Activated CD4-positive, alpha-beta T cell treated with anti-CD3 and anti-CD28 coated beads, Interleukin-2, Interleukin-6, amounts not matched to agents 100 ng/mL and 50 ng/mL, durations not matched to agents 16 hours and 8 hours (primary cell): ENCODE measurements around the gene SF3B3.

Experiments used
- DNase-seq: peaks from one replicate; pipeline ENCODE4 v3.0.0-alpha.2; 2020

The SF3B3 gene

GRCh38 chr16:70523743-70524398, at the start of gene SF3B3:
SF3B3 (plus strand) TSS chr16:70523816; CDS start chr16:70526657, 2,841 bp downstream.
- DNase-seq, result peak; percentile 76

DNA sequence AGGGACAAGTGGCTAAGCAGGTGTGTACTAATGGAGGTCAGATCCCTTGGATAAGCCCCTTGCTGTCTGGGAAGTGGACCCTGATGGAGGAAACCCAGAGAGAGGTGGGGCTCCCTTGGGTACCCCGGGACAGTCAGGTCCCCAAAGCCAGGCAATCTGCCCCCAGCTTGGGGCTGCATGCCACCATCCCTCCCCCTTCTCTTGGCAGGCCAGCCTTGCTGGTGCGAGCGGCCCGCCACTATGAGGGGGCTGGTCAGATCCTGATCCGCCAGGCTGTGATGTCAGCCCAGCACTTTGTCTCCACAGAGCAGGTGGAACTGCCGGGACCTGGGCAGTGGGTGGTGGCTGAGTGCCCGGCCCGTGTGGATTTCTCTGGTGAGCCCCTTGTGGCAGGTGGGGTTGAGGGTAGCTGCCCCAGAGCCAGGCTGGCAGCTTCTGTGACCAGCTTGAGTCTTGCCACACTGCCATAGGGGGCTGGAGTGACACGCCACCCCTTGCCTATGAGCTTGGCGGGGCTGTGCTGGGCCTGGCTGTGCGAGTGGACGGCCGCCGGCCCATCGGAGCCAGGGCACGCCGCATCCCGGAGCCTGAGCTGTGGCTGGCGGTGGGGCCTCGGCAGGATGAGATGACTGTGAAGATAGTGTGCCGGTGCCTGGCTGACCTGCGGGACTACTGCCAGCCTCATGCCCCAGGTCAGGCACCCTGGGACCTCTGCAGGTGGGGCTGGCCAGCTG, 49.1 kb upstream of the SF3B3 start:
- DNase-seq, result no peak

DNA sequence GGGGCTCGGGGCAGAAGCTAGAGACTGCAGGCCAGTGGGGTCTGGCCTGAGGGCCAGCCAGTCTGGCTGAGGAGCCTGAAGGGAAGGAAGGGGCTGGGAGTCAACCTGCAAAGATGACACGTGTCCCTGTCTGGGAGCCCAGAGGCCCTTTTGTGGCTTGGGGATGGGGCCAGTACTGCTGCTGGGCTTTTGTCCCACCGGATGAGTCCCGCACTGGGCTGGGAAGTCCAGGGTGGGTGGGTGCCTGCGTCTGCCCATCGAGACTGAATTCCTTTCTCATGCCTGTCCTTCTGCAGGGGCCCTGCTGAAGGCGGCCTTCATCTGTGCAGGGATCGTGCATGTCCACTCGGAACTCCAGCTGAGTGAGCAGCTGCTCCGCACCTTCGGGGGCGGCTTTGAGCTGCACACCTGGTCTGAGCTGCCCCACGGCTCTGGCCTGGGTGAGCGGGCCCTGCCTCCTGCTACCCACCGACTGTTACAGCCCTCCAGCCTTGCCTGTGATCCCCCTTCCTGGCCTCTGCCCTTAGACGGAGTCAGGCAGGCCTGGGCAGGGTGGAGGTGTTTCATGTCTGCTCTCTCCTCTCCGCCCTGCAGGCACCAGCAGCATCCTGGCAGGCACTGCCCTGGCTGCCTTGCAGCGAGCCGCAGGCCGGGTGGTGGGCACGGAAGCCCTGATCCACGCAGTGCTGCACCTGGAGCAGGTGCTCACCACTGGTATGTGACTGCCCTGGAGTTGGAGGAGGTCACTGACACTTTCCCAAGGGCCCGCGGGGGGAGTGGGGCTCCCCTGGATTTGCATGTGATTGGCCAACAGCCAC, 48.4 kb upstream of the SF3B3 start:
- DNase-seq, result no peak

DNA sequence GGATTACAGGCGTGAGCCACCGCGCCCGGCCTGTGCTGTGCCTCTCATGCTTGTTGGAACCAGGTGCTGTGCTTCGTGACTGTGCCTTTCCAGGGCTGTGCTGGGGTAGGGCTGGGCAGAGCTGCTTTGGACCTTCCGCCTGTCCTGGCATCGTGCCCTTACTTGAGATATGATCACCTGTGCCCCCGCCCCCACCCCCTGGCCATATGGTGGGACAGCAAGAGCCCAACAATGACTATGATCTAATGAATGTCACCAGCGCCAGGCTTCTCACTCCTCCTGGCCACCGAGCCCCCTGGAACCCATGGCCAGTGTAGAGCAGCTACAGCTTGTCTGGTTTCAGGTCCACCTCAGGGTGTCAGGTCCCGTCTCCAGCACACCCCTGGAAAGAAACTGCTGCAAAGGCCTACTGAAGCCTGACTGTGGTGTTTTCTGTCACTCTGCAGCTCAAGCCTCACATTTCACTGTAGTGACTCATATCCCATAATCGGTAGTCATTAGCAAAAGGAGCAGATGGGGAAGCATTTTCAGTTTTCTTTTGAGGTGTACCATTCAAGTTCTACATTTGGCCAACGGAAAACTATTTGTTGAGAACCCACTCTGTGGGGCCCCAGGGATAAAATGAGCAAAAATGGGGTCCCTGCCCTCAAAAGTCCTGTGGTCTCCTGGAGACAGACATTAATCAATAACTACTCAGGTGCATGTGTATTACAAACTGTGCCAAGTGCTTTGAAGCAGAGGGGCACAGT, 47.2 kb upstream of the SF3B3 start:
- DNase-seq, result peak; percentile 92

- no peak for DNase-seq
These were observed 45.4 kb upstream of the SF3B3 start for GRCh38 chr16:70478169-70478568.

DNA sequence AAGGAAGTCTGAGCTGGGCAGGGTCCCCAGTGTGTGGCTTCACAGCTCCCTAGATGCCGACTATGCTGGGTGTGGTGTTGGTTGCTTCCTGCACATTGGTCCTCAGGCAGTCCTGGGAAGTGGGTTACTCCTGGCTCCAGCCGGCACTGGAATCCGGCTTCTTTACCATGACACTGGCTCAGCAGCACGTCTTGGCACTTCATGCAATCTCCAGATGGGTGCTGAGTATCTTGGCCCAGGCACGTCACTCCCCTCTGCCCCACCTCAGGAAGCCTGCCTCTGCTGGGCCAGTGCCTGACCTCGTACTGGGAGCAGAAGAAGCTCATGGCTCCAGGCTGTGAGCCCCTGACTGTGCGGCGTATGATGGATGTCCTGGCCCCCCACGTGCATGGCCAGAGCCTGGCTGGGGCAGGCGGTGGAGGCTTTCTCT, 44.7 kb upstream of the SF3B3 start:
- DNase-seq, result no peak

GRCh38 chr16:70480127-70481105, 43.2 kb upstream of the SF3B3 start:
- DNase-seq, result no peak

GRCh38 chr16:70481929-70482536, 41.6 kb upstream of the SF3B3 start:
- no peak for DNase-seq

- DNase-seq, result no peak
These were observed 41.0 kb upstream of the SF3B3 start for GRCh38 chr16:70482624-70483023.

GRCh38 chr16:70483426-70483825, 40.2 kb upstream of the SF3B3 start:
- no peak for DNase-seq

GRCh38 chr16:70484867-70485266, 38.7 kb upstream of the SF3B3 start:
- no peak for DNase-seq

DNA sequence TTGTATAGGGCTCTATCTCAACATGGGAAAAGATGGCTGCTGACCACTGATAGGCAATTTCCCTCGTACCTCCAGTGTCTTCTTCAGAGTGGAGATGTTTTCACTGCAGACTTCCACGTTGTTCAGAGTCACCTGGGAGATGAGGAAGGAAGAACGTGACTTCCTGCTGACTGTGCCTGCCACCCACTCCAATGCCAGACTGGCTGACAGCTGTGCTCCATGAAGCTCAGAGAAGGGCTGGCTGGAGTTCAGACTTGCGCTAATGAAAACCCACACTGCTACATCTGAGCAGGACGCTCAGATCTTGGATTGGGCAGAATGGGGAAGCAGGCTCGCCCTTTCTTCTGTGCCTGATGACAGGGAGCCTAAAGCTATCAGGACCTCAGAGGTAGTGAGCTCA, 33.4 kb upstream of the SF3B3 start:
- no peak for DNase-seq

DNA sequence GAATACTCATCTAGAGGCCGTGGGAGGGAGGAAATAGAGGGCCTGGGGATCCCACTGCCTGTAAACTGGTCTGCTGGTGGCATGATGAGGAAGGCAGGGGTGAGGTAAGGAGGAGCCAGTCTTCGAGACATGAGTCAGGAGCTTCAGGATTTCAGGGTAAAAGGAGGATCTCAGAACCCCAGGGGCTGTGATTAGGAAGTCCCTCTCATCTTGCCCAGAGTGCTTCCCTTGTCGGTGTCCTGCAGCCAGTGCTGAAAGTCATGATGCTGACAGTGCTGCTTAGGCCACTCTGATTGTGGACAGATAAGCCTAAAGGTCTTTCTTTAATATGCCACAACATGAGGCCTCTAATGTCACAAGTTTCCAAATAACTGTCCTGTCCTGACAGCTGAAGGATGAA, 29.8 kb upstream of the SF3B3 start:
- DNase-seq, result no peak

DNA sequence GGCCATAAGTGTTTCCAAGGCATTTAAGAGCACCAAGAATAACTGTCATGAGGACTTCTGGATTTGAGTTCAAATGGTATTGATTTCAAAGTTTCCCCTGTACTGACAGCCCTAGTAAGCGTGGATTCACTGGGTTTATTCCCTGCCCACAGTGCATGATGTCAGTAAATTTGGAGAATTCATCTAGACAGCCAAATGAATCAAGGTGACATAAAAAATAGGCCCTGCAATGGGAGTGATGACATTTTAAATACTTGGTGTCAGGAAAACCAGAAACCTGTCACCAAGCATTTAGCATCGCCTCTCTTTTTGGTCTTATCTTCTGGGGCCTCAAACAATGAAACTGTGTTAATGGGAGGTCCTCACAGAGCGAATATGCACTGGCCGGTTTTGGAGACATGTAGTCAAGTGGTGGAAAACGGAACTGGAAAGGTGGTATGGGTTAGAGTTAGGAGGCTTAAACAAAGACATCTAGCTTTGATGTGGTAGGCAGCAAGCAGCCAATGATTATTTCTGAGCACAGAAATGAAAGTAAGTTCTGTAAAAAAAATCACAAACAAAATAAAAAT, 29.3 kb upstream of the SF3B3 start:
- DNase-seq, result no peak

GRCh38 chr16:70494777-70495176, 28.8 kb upstream of the SF3B3 start:
- DNase-seq, result no peak

- no peak for DNase-seq
These were observed 28.0 kb upstream of the SF3B3 start for GRCh38 chr16:70495425-70496182.

DNA sequence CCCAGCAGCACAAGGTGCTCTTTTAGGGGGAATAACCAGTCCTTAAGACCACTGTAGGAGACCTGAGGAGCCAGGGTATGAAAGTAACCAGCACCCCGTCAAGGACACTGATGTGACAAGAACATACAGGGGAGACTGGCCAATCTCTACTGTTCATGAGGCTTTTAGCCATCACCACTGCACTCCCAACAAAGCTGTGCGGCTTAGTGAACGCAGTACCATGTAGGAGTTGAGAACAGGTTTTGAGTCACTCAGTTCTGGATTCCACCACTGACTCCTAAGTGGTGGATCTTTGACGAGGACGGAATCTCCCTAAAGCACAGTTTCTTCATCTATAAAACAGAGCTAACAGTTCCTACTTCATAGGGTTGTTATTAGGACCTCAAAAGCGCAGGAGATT, 27.1 kb upstream of the SF3B3 start:
- no peak for DNase-seq

GRCh38 chr16:70508752-70509151, 14.9 kb upstream of the SF3B3 start:
- peak; percentile 38 for DNase-seq

- no peak for DNase-seq
These were observed 13.4 kb upstream of the SF3B3 start for GRCh38 chr16:70510216-70510615.

DNA sequence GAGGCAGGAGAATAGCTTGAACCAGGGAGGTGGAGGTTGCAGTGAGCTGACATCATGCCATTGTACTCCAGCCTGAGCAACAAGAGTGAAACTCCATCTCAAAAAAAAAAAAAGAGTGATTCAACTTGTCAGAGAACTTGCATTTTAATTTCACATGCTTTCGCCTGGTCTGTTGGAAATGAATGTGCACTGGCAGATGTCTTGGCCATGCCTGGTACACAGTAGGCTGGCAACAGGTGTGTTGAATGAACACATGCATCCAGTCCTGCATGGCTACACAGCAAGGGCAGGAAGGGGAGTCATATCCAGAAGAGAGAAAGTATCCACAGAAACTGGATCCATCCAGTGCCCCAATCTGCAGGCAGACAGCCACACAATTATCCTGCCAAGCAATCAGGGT, 11.8 kb upstream of the SF3B3 start:
- peak; percentile 30 for DNase-seq
